ENCODE measurements around the gene ACOT6.
"Not testable (repeated sequence)": the region's sequence is repeated elsewhere in the genome, so short reads cannot be mapped to it uniquely, and the experiment has no call there.

Gene ACOT6

DNA sequence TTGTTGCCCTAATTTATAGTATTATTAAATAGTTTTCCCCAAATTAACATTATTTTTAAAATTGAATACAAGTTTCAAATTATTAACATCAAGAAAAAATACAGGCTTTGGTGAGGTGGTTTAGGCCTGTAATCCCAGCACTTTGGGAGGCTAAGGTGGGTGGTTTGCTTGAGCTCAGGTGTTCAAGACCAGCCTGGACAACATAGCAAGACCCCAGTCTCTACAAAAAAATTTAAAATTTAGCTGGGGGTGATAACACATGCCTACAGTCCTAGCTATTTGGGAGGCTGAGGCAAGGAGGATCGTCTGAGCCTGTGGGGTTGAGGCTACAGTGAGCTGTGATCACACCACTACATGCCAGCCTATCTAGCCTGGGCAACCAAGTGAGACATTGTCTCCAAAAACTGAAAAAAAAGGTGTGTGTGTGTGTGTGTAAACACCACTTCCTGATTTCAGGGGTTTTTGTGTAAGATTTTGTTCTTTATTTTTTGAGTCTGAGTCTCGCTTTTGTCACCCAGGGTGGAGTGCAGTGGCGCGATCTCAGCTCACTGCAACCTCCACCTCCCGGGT is 28.6 kb downstream of the ACOT6 start:
- Mint-ChIP-seq H3K4me3 (no peak overlapping the region), H3K27ac (peak overlapping the region in 1 of 2 donors; percentile 35), H3K36me3 (ENCODE audit: insufficient read depth) (peaks cover 5% of the 10 kb centered on the region), H3K4me1 (ENCODE audit: low read depth in 2 of 2) (peaks cover 14 to 16% of the 10 kb centered on the region in 2 donors), H3K9me3 (no peaks in the 10 kb centered on the region), H3K27me3 (no peaks in the 10 kb centered on the region)
- peak; percentile 16 for ATAC-seq (replicated peaks)
- no peak for DNase-seq

DNA sequence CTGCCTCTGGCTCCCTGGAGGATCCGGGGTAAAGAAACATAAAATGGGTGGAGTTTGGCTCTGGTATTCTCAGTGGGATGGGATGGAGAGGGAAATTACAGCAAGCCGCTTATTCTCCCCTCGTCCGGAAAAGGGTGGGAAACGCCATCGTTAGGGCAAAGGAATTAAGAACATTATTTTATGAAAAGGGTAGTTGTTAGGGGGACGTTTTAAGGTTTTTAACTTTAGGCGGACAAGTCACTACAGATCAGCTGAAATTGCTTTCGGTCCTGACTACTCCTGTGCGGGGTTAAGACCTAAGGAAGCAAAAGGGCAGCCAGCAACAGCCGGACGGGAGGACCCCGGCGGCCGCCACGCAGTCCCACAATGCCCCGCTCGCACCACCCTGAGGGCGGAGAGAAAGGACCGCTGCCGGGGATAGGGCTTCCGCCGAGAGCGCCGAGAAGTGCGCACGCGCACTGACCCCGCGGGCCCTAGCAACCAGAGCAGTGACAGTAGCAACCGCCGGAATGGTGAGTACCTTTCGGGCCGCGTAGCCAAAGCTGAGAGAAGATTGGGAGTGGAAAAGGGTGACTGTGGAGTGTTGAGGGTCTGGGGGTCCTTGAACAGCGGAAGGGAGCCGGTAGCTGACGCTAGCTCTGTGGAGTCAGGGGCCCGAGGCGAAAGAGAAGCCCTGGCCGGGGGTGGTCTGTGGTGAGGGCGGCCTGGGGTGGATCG is 32.4 kb downstream of the ACOT6 start, which contains the start of gene DNAL1:
TSS of gene DNAL1 (plus strand) at position 456 of the 717 bp plus-strand sequence. CDS start at position 510, 54 bp downstream.
- ATAC-seq (replicated peaks) (peak; percentile 98), DNase-seq (peak; percentile 86 to 88 (median 87))
- Mint-ChIP-seq H3K9me3 (no peaks in the 10 kb centered on the region), H3K27me3 (no peaks in the 10 kb centered on the region), H3K4me3 (peak within 1 kb of the TSS; percentile 91 to 93), H3K27ac (peak within 1 kb of the TSS; percentile 94 to 98), H3K36me3 (ENCODE audit: insufficient read depth) (peaks cover 8% of the 10 kb centered on the region), H3K4me1 (ENCODE audit: low read depth in 2 of 2) (peaks cover 14 to 18% of the 10 kb centered on the region in 2 donors)

DNA sequence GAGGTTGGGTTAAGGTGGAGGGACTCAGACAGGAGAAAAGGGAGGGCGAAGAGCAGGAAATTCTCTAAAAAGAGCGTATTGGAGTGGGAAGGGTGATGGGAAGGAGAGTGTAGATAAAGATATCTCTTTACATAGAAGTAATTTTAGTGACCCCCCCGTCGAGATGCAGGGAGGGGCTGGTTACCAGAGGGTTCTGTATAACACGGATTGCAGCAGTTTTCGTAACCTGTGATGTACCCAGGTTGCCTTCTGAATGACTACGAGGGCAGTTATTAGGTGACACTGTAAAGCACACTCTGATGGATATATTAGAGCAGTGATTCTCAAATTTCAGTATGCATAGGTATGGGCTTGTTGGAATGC is 32.9 kb downstream of the ACOT6 start:
- peaks cover 8% of the 10 kb centered on the region for H3K36me3 Mint-ChIP-seq (ENCODE audit: insufficient read depth)
- no peaks in the 10 kb centered on the region for H3K27me3 Mint-ChIP-seq
- DNase-seq (no peak), ATAC-seq (replicated peaks) (no peak)
- peaks cover 14 to 18% of the 10 kb centered on the region in 2 donors for H3K4me1 Mint-ChIP-seq (ENCODE audit: low read depth in 2 of 2)
- H3K4me3 Mint-ChIP-seq, result peak overlapping the region; percentile 91 to 93
- H3K27ac Mint-ChIP-seq, result peak overlapping the region; percentile 94 to 98
- H3K9me3 Mint-ChIP-seq, result no peaks in the 10 kb centered on the region

DNA sequence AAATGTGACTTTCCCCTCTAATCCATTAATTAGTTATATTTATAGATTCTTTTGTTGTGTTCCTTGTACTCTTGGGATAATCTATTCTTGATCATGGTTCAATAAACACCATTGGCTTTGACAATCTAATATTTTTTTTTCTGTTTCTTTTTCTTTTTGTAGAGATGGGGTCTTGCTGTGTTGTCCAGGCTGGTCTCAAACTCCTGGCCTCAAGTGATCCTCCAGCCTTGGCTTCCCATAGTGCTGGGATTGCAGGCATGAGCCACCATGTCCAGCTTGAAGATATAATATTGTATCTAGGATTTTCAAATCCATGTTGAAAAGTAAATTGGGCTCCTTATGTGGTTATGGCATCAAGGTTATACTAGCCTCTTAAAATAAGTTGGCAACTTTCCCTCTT is 38.7 kb downstream of the ACOT6 start:
- no peaks in the 10 kb centered on the region for H3K27me3 Mint-ChIP-seq
- H3K4me3 Mint-ChIP-seq, result no peak overlapping the region
- DNase-seq, result no peak
- ATAC-seq (replicated peaks), result no peak
- no peaks in the 10 kb centered on the region for H3K4me1 Mint-ChIP-seq (ENCODE audit: low read depth in 2 of 2)
- peaks cover 6% of the 10 kb centered on the region for H3K36me3 Mint-ChIP-seq (ENCODE audit: insufficient read depth)
- no peaks in the 10 kb centered on the region for H3K9me3 Mint-ChIP-seq
- H3K27ac Mint-ChIP-seq, result no peak overlapping the region

DNA sequence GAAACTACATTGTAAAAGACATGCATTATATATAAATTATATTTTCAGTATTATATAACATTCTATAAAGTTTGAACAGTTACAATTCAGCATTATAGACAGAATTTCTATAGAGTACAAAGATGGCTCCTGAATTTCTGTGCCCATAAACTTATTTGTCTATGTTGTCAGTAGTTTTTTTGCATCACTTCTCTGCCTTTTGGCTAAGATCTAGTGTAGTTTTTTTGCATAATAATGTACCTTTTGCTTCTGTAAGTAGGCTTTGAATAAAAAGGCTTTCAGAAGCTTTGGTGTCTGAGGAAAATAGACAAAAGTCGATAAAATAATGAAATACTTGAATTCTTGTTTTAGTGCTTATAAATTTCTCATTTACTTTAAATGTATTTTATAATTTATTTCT is 43.5 kb downstream of the ACOT6 start:
- DNase-seq (no peak), ATAC-seq (replicated peaks) (no peak)
- H3K9me3 Mint-ChIP-seq, result no peaks in the 10 kb centered on the region
- no peak overlapping the region for H3K27ac Mint-ChIP-seq
- no peak overlapping the region for H3K4me3 Mint-ChIP-seq
- no peaks in the 10 kb centered on the region for H3K27me3 Mint-ChIP-seq
- H3K4me1 Mint-ChIP-seq (ENCODE audit: low read depth in 2 of 2), result no peaks in the 10 kb centered on the region
- peaks cover 11% of the 10 kb centered on the region for H3K36me3 Mint-ChIP-seq (ENCODE audit: insufficient read depth)

DNA sequence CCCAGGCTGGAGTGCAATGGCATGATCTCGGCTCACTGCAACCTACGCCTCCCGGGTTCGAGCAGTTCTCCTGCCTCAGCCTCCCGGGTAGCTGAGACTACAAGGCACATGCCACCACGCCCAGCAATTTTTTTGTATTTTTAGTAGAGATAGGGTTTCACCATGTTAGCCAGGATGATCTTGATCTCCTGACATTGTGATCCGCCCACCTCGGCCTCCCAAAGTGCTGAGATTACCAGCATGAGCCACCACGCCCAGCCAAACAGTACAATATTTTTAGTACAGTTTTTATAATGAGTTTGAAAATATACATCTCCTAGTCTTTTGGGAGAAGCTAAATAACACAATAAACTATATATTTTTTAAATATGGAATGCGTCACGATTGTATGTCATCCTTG is 46.9 kb downstream of the ACOT6 start:
- DNase-seq, H3K27me3 Mint-ChIP-seq: not testable (repeated sequence)

DNA sequence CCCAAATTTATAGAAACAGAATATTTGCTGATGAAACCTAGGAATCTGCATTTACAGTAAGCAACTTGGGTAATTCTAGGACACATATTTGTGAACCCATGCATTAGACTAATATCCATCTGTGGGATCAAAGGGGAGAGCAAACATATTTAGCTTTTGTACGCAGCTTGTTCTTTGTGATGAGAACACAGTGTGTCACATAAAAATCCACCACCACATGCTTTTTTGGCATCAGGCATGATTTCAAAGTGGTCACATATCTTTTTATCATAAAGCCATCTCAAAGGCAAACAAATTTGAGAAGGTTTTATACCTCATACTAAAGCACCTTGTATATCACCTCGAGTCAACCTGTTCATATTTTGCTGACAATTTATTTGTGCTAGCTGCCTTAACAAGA is 48.2 kb downstream of the ACOT6 start:
- Mint-ChIP-seq H3K4me1 (ENCODE audit: low read depth in 2 of 2) (no peaks in the 10 kb centered on the region), H3K27ac (no peak overlapping the region), H3K36me3 (ENCODE audit: insufficient read depth) (peaks cover 11% of the 10 kb centered on the region), H3K4me3 (no peak overlapping the region), H3K27me3 (no peaks in the 10 kb centered on the region), H3K9me3 (no peaks in the 10 kb centered on the region)
- ATAC-seq (replicated peaks) (no peak), DNase-seq (no peak)

More for the DNA sequence above, 46.9 kb downstream of the ACOT6 start:
- not testable (repeated sequence) for H3K4me3 Mint-ChIP-seq; H3K4me1 Mint-ChIP-seq (ENCODE audit: low read depth in 2 of 2); H3K9me3 Mint-ChIP-seq; H3K36me3 Mint-ChIP-seq (ENCODE audit: insufficient read depth); ATAC-seq (replicated peaks)
- peak overlapping the region in 1 of 2 donors; percentile 44 for H3K27ac Mint-ChIP-seq

DNA sequence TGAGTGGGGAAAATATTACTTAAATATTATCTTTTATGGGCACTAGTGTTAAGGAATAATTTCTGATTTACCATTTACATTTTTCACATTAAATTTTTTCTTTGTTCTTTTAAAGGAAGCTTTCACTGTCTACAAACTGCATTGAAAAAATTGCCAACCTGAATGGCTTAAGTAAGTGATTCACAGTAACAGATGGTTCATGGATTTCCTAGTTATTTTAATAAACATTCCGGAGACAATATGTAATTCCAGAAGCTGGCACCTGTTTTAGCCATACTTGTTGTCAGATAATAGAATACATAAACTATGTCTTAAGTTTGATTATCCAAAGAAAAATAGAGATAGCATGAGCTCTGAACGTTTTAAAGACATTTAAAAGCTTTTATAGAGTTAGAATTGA is 49.6 kb downstream of the ACOT6 start:
- Mint-ChIP-seq H3K27ac (no peak overlapping the region), H3K36me3 (ENCODE audit: insufficient read depth) (peaks cover 11% of the 10 kb centered on the region), H3K9me3 (no peaks in the 10 kb centered on the region), H3K4me3 (no peak overlapping the region), H3K4me1 (ENCODE audit: low read depth in 2 of 2) (no peaks in the 10 kb centered on the region), H3K27me3 (no peaks in the 10 kb centered on the region)
- ATAC-seq (replicated peaks) (no peak), DNase-seq (no peak)

DNA sequence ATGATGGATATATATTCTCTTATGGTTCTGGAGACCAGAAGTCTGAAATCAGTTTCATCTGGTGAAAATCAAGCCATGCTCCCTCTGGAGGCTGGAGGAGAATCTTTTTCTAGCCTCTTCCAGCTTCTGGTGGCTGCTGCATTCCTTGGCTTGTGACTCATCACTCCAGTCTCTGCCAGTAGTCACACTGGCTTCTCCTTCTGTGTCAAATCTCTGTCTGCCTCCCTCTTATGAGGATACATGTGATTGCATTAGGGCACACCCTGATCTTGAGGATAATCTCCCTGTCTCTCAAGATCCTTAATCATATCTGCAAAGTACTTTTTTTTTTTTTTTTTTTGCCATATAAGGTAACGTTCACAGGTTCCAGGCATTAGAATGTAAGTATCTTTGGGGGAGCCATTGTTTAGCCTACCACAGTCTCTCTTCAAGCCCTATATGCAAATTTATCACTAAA is 50.2 kb downstream of the ACOT6 start:
- Mint-ChIP-seq H3K27ac (no peak overlapping the region), H3K4me1 (ENCODE audit: low read depth in 2 of 2) (no peaks in the 10 kb centered on the region), H3K27me3 (no peaks in the 10 kb centered on the region), H3K4me3 (no peak overlapping the region), H3K9me3 (no peaks in the 10 kb centered on the region), H3K36me3 (ENCODE audit: insufficient read depth) (peaks cover 10% of the 10 kb centered on the region)
- DNase-seq (no peak), ATAC-seq (replicated peaks) (no peak)

DNA sequence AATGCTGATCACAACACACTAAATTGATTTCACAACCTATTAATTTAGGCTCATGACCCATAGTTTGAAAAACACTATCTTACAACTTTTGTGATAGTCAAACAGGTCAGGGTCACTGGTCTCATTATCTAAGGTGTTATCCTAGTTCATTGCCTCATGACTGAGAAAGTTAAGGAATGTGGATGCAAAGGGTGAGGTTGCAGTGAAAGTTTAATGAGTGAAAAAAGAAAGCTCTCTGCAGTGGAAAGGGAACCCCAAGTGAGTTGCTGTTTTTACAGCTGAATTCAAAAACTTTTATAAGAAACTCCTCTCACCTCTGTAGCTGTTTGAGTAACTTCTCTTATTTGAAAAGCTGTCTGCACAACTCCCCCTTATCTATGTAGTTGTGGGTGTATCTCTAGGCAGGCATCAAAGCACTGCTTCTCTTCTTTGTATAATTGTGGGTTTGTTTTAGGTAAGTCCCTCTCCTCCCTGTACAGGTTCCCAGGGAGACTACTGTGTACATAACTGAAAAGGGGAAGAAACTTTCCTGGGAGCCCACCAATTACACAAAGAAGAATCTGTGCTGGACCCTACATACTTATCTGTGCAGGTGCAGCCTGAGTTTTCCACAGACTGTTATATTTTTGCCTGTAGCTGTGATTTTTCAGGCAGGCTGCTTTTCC is 51.4 kb downstream of the ACOT6 start:
- ATAC-seq (replicated peaks) (no peak), DNase-seq (no peak)
- Mint-ChIP-seq H3K4me1 (ENCODE audit: low read depth in 2 of 2) (no peaks in the 10 kb centered on the region), H3K36me3 (ENCODE audit: insufficient read depth) (peaks cover 7% of the 10 kb centered on the region), H3K4me3 (no peak overlapping the region), H3K27ac (no peak overlapping the region), H3K27me3 (no peaks in the 10 kb centered on the region), H3K9me3 (no peaks in the 10 kb centered on the region)

DNA sequence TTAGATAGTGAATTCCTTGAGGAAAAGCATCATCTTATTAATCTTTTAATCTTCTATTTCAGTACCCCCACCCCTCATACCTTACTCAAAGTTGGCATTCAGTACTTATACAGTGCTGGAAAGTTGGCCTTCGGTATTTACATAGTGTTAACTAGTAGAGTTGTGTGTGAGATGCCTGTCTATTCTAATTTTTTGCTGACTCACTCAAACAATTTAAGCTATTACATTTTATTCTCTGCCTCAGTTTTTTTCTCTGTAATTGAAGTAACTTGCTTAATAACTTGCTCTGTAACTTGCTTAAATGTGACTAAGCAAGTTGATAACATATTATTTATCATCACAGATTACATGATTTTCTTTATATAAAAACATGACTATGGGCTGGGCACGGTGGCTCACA is 52.8 kb downstream of the ACOT6 start:
- DNase-seq (no peak), ATAC-seq (replicated peaks) (no peak)
- Mint-ChIP-seq H3K27ac (no peak overlapping the region), H3K4me3 (no peak overlapping the region), H3K9me3 (no peaks in the 10 kb centered on the region), H3K36me3 (ENCODE audit: insufficient read depth) (peaks cover 3% of the 10 kb centered on the region), H3K27me3 (no peaks in the 10 kb centered on the region), H3K4me1 (ENCODE audit: low read depth in 2 of 2) (no peaks in the 10 kb centered on the region)

DNA sequence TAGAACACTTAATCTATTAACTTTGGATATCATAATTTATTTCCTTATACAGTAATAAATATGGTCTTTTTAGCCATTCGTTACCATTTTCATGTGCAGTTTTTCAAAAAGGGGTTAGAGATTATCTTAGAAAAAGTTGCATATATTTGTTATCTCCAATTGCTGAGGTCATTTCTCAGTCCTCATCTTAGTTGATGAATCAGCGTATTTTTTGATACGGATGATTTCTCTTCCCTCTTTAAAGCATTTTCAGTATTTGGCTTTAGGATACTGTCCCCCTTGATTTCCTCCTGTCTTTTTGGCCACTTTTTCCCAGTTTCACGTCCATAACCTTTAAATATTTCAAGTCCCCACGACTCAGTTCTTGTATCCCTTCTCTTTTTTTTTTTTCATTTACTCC is 54.3 kb downstream of the ACOT6 start:
- Mint-ChIP-seq H3K9me3 (no peaks in the 10 kb centered on the region), H3K36me3 (ENCODE audit: insufficient read depth) (peaks cover 3% of the 10 kb centered on the region), H3K4me3 (no peak overlapping the region), H3K27ac (peak overlapping the region in 1 of 2 donors; percentile 13), H3K4me1 (ENCODE audit: low read depth in 2 of 2) (no peaks in the 10 kb centered on the region), H3K27me3 (no peaks in the 10 kb centered on the region)
- ATAC-seq (replicated peaks) (no peak), DNase-seq (no peak)

DNA sequence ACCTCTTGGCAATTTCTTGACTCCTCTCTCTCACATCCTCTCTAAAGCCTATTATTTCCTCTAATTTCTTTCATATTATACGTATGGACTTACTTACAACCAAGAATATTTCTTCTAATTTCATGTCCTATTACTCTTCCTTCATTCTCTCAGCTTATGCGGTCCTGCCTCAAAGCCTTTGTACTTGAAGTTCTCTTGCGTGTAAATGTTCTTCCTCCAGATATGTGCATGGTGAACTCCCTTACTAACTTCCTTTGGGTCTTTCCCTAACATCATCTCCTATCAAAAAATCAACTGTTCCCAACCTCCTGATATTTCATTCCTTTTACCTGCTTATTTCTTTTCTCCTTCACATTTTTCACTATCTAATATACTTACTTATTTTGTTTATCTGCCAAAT is 55.5 kb downstream of the ACOT6 start:
- Mint-ChIP-seq H3K4me1 (ENCODE audit: low read depth in 2 of 2) (no peaks in the 10 kb centered on the region), H3K27me3 (no peaks in the 10 kb centered on the region), H3K27ac (no peak overlapping the region), H3K4me3 (no peak overlapping the region), H3K9me3 (no peaks in the 10 kb centered on the region), H3K36me3 (ENCODE audit: insufficient read depth) (peaks cover 3% of the 10 kb centered on the region)
- ATAC-seq (replicated peaks) (no peak), DNase-seq (no peak)

Data from effector memory CD8-positive, alpha-beta T cell (primary cell).